ENCODE data around the gene PROZ. TPM values are rescaled to one million over a fixed set of nuclear protein-coding genes. Genes with fewer than 3 reads are reported as not detected.

Gene PROZ
- total and polyA plus RNA-seq, 2 of the 13 experiments (the other 11 are each of a cell fraction or from before 2014, with no cell fraction given), result 5.6 to 22.5 TPM

- Histone ChIP-seq H3K4me3 (replicated peaks in 1 of 3; ENCODE audit: insufficient read depth in 1 of 3, low read depth in 2 of 3, low read length in 3 of 3) (peak overlapping the region; percentile 76 to 96 (median 85)), H3K27ac (ENCODE audit: extremely low read length, insufficient read depth, low read length) (peak overlapping the region; percentile 92), H3K9ac (ENCODE audit: insufficient read depth, low read depth, low read length) (peak overlapping the region; percentile 96), H3K36me3 (replicated peaks in 1 of 2; ENCODE audit: control insufficient read depth in 1 of 2, insufficient read depth in 2 of 2, low read length in 2 of 2) (peaks cover 0 to 32% of the 10 kb centered on the region in 2 experiments; a peak in 3 of 5 replicates), H3K4me2 (ENCODE audit: low read depth, low read length) (peak overlapping the region; percentile 82), H3K4me1 (ENCODE audit: insufficient read depth, low read length) (peaks cover 71% of the 10 kb centered on the region), H4K20me1 (ENCODE audit: insufficient read depth, low read length) (peaks cover 26% of the 10 kb centered on the region), H2AFZ (ENCODE audit: low read length) (no peak overlapping the region), H3K27me3 (ENCODE audit: control insufficient read depth in 1 of 2, insufficient read depth in 2 of 2, low read length in 2 of 2) (no peaks in the 10 kb centered on the region), H3K9me3 (ENCODE audit: low read length) (no peaks in the 10 kb centered on the region), H3K79me2 (ENCODE audit: insufficient read depth, low read length) (peaks cover 87% of the 10 kb centered on the region)
- BruUV-seq (replicated peaks), result no TSS peak
- CTCF ChIA-PET (ENCODE audit: low intra/inter-chr PET ratio, low total read pairs), result no interaction called here
- ATAC-seq, result peak; percentile 67
- in situ Hi-C loops (cut with HindIII; ENCODE audit: extremely low pct_ligation_motif_present, low pct_unique_long_range_greater_than_20kb), result no loop called here
- FAIRE-seq, result no peak
- WGBS (ENCODE audit: low lambda C conversion rate), result 0% methylated on average over 9 of the region's 44 CpGs
- DNase-seq (ENCODE audit: low spot score), result peak; percentile 26
- intact Hi-C loops (cut with micrococcal nuclease; ENCODE audit: unreplicated experiment), result loop anchor here (2.0 to 5.0 kb wide), 2 partner anchors 51 to 85 kb away; partner anchors contain the start of genes F10 and PROZ
- POLR2A ChIA-PET, result interaction anchor here (1.0 to 2.9 kb wide), 7 partner anchors 11 to 84 kb away, joined by 3 to 25 read pairs (median 13); partner anchors contain the start of gene F10
- TF ChIP-seq ZSCAN20 (CRISPR knock-in tag; IDR thresholded peaks at IDR 0.05; ENCODE audit: borderline replicate concordance) (no peak), ZNF644 (CRISPR knock-in tag; IDR thresholded peaks at IDR 0.05; ENCODE audit: low read depth) (no peak), SP140L (CRISPR knock-in tag; IDR thresholded peaks at IDR 0.05; ENCODE audit: borderline replicate concordance) (no peak), DZIP1 (CRISPR knock-in tag; IDR thresholded peaks at IDR 0.05) (no peak), ATRX (CRISPR knock-in tag; IDR thresholded peaks at IDR 0.05; ENCODE audit: borderline replicate concordance) (no peak), KAT7 (CRISPR knock-in tag; IDR thresholded peaks at IDR 0.05; ENCODE audit: borderline replicate concordance) (peak; percentile 92), TFDP1 (CRISPR knock-in tag; IDR thresholded peaks at IDR 0.05; ENCODE audit: borderline replicate concordance) (no peak), ZSCAN31 (CRISPR knock-in tag; IDR thresholded peaks at IDR 0.05; ENCODE audit: low read depth) (0 out of 2 replicates have a peak, but pooled peaks have one; percentile 62), ZNF263 (CRISPR knock-in tag; IDR thresholded peaks at IDR 0.05) (0 out of 2 replicates have a peak, but pooled peaks have one; percentile 12), CHD2 (IDR thresholded peaks at IDR 0.05; ENCODE audit: low read depth, low read length) (no peak), ZBTB43 (CRISPR knock-in tag; conservative IDR thresholded peaks at IDR 0.05) (0 out of 2 replicates have a peak, but pooled peaks have one; percentile 22), SALL2 (CRISPR knock-in tag; IDR thresholded peaks at IDR 0.05) (no peak), GTF3A (CRISPR knock-in tag; conservative IDR thresholded peaks at IDR 0.05) (peak; percentile 92), NFKBIZ (CRISPR knock-in tag; IDR thresholded peaks at IDR 0.05) (no peak)
These were observed 49.5 kb downstream of the PROZ start for GRCh38 chr13:113207890-113208420.

All from HepG2 (cell line).